ENCODE data around the gene SLN. TPM values are rescaled to one million over a fixed set of nuclear protein-coding genes. Genes with fewer than 3 reads are reported as not detected.

Gene SLN
- total and polyA plus RNA-seq, 2 experiments from 2014 or later = not detected

- no peaks in the 10 kb centered on the region for H3K9me3 ChIP-seq (ENCODE audit: low read depth)
- in situ Hi-C loops (cut with MboI) = no loop called here
- 0 out of 2 replicates have a peak, but pooled peaks cover 6% of the 10 kb centered on the region for H3K27me3 ChIP-seq (replicated peaks; ENCODE audit: insufficient read depth)
- no peak overlapping the region for H3K27ac ChIP-seq
- H3K4me3 ChIP-seq = no peak overlapping the region
- no peak overlapping the region for H3K9ac ChIP-seq
- TF ChIP-seq EZH2 (IDR thresholded peaks at IDR 0.05; ENCODE audit: insufficient read depth, poor library complexity, severe bottlenecking) (no peak), EZH2phosphoT487 (IDR thresholded peaks at IDR 0.05; ENCODE audit: insufficient read depth, low read depth) (no peak)
- H3K4me2 ChIP-seq (ENCODE audit: unreplicated experiment) = no peak overlapping the region
- no peaks in the 10 kb centered on the region for H3K79me2 ChIP-seq (ENCODE audit: insufficient read depth)
- no peak overlapping the region for H2AFZ ChIP-seq
- 33 to 42% methylated on average over 2 of the region's 2 CpGs for whole genome bisulfite sequencing, 2 experiments (ENCODE audit: low coverage in 1 of 2, low lambda C conversion rate in 2 of 2, missing lambda C conversion rate in 2 of 2)
- H3F3A ChIP-seq (ENCODE audit: insufficient read depth) = no peaks in the 10 kb centered on the region
- no peaks in the 10 kb centered on the region for H4K20me1 ChIP-seq (ENCODE audit: insufficient read depth)
- no peaks in the 10 kb centered on the region for H3K9me2 ChIP-seq (ENCODE audit: insufficient read depth)
- DNase-seq = no peak
- H3K4me1 ChIP-seq (ENCODE audit: insufficient read depth) = no peaks in the 10 kb centered on the region
- no peaks in the 10 kb centered on the region for H3K36me3 ChIP-seq (ENCODE audit: low read depth)
Measured at GRCh38 chr11:107747622-107748021, 35.8 kb upstream of the SLN start.

- H3K4me2 ChIP-seq (ENCODE audit: unreplicated experiment) = no peak overlapping the region
- H3K9me3 ChIP-seq (ENCODE audit: low read depth) = no peaks in the 10 kb centered on the region
- H3K27ac ChIP-seq = no peak overlapping the region
- no peaks in the 10 kb centered on the region for H3F3A ChIP-seq (ENCODE audit: insufficient read depth)
- H3K9ac ChIP-seq = no peak overlapping the region
- H3K4me1 ChIP-seq (ENCODE audit: insufficient read depth) = no peaks in the 10 kb centered on the region
- in situ Hi-C loops (cut with MboI) = no loop called here
- WGBS, 2 experiments (ENCODE audit: low coverage in 1 of 2, low lambda C conversion rate in 2 of 2, missing lambda C conversion rate in 2 of 2) = 57 to 60% methylated on average over 3 of the region's 3 CpGs
- no peak overlapping the region for H2AFZ ChIP-seq
- no peaks in the 10 kb centered on the region for H3K79me2 ChIP-seq (ENCODE audit: insufficient read depth)
- no peak for DNase-seq
- no peaks in the 10 kb centered on the region for H4K20me1 ChIP-seq (ENCODE audit: insufficient read depth)
- no peaks in the 10 kb centered on the region for H3K9me2 ChIP-seq (ENCODE audit: insufficient read depth)
- TF ChIP-seq EZH2 (IDR thresholded peaks at IDR 0.05; ENCODE audit: insufficient read depth, poor library complexity, severe bottlenecking) = no peak
- no peak for TF ChIP-seq EZH2phosphoT487 (IDR thresholded peaks at IDR 0.05; ENCODE audit: insufficient read depth, low read depth)
- no peaks in the 10 kb centered on the region for H3K36me3 ChIP-seq (ENCODE audit: low read depth)
- H3K27me3 ChIP-seq (replicated peaks; ENCODE audit: insufficient read depth) = 0 out of 2 replicates have a peak, but pooled peaks cover 6% of the 10 kb centered on the region
- H3K4me3 ChIP-seq = no peak overlapping the region
Measured at GRCh38 chr11:107744736-107745135, 32.9 kb upstream of the SLN start.

DNA sequence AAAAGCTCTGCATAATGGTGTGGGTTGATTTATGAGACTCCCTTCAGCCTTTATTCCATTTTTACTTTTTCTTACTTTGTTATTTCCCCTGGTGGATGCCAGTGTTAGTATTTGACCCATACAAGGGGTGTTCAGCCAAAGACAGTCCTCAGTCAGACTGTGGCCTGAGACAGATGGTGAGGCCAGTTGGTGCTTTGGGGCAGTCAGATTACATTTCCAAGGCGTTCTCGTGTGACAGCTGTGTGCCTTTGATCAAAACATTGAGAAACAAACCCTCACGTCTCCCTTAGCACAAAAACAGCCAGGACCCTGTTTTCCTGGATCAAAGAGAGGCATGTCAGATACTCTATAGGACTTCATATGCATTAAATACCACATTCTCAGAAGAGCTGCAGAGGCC is 31.3 kb upstream of the SLN start:
- no peak overlapping the region for H3K27ac ChIP-seq
- TF ChIP-seq EZH2 (IDR thresholded peaks at IDR 0.05; ENCODE audit: insufficient read depth, poor library complexity, severe bottlenecking) (no peak), EZH2phosphoT487 (IDR thresholded peaks at IDR 0.05; ENCODE audit: insufficient read depth, low read depth) (no peak)
- in situ Hi-C loops (cut with MboI) = no loop called here

GRCh38 chr11:107741044-107741823 is 29.4 kb upstream of the SLN start:
- no peak overlapping the region for H3K4me3 ChIP-seq
- 0 out of 2 replicates have a peak, but pooled peaks cover 6% of the 10 kb centered on the region for H3K27me3 ChIP-seq (replicated peaks; ENCODE audit: insufficient read depth)
- H3K27ac ChIP-seq = no peak overlapping the region
- no peaks in the 10 kb centered on the region for H3F3A ChIP-seq (ENCODE audit: insufficient read depth)
- no peaks in the 10 kb centered on the region for H3K4me1 ChIP-seq (ENCODE audit: insufficient read depth)
- H2AFZ ChIP-seq = no peak overlapping the region
- H4K20me1 ChIP-seq (ENCODE audit: insufficient read depth) = no peaks in the 10 kb centered on the region
- H3K4me2 ChIP-seq (ENCODE audit: unreplicated experiment) = no peak overlapping the region
- TF ChIP-seq EZH2 (IDR thresholded peaks at IDR 0.05; ENCODE audit: insufficient read depth, poor library complexity, severe bottlenecking) (no peak), EZH2phosphoT487 (IDR thresholded peaks at IDR 0.05; ENCODE audit: insufficient read depth, low read depth) (no peak)
- no peaks in the 10 kb centered on the region for H3K9me2 ChIP-seq (ENCODE audit: insufficient read depth)
- in situ Hi-C loops (cut with MboI) = no loop called here
- 48 to 51% methylated on average over 7 of the region's 7 CpGs for WGBS, 2 experiments (ENCODE audit: low coverage in 1 of 2, low lambda C conversion rate in 2 of 2, missing lambda C conversion rate in 2 of 2)
- H3K9me3 ChIP-seq (ENCODE audit: low read depth) = no peaks in the 10 kb centered on the region
- no peak overlapping the region for H3K9ac ChIP-seq
- H3K79me2 ChIP-seq (ENCODE audit: insufficient read depth) = no peaks in the 10 kb centered on the region
- DNase-seq = peak; percentile 56
- no peaks in the 10 kb centered on the region for H3K36me3 ChIP-seq (ENCODE audit: low read depth)

More for the DNA sequence above, 31.3 kb upstream of the SLN start:
- H3F3A ChIP-seq (ENCODE audit: insufficient read depth) = no peaks in the 10 kb centered on the region
- H2AFZ ChIP-seq = no peak overlapping the region
- no peaks in the 10 kb centered on the region for H3K36me3 ChIP-seq (ENCODE audit: low read depth)
- no peak overlapping the region for H3K4me3 ChIP-seq
- H3K27me3 ChIP-seq (replicated peaks; ENCODE audit: insufficient read depth) = 0 out of 2 replicates have a peak, but pooled peaks cover 6% of the 10 kb centered on the region
- H3K79me2 ChIP-seq (ENCODE audit: insufficient read depth) = no peaks in the 10 kb centered on the region
- no peaks in the 10 kb centered on the region for H4K20me1 ChIP-seq (ENCODE audit: insufficient read depth)
- H3K9me2 ChIP-seq (ENCODE audit: insufficient read depth) = no peaks in the 10 kb centered on the region
- H3K4me1 ChIP-seq (ENCODE audit: insufficient read depth) = no peaks in the 10 kb centered on the region
- H3K9me3 ChIP-seq (ENCODE audit: low read depth) = no peaks in the 10 kb centered on the region
- DNase-seq = no peak
- no peak overlapping the region for H3K4me2 ChIP-seq (ENCODE audit: unreplicated experiment)
- WGBS, 2 experiments (ENCODE audit: low coverage in 1 of 2, low lambda C conversion rate in 2 of 2, missing lambda C conversion rate in 2 of 2) = 52 to 56% methylated on average over 3 of the region's 3 CpGs
- H3K9ac ChIP-seq = no peak overlapping the region
